Measurements from ENCODE around the gene MGAT4A. TPM values are rescaled to one million over a fixed set of nuclear protein-coding genes. Genes with fewer than 3 reads are reported as not detected.

Gene MGAT4A
- total and polyA plus RNA-seq, 2 of the 13 experiments (the other 11 are each of a cell fraction or from before 2014, with no cell fraction given), result 47.2 to 90.9 TPM

GRCh38 chr2:98702127-98702802, 28.7 kb downstream of the MGAT4A start (continued):
- TF ChIP-seq ARNT2 (CRISPR knock-in tag; IDR thresholded peaks at IDR 0.05; ENCODE audit: low read depth) (peak; percentile 32; the same call in 1 of the 2 replicates), ZNF207 (IDR thresholded peaks at IDR 0.05; ENCODE audit: borderline replicate concordance) (no peak), GATA4 (IDR thresholded peaks at IDR 0.05; ENCODE audit: borderline replicate concordance, low read depth) (no peak), HMGXB4 (CRISPR knock-in tag; IDR thresholded peaks at IDR 0.05; ENCODE audit: borderline replicate concordance in 1 of 2, low read depth in 1 of 2) (peak; percentile 64 to 66; a peak in 3 of 4 replicates), ZSCAN31 (CRISPR knock-in tag; IDR thresholded peaks at IDR 0.05; ENCODE audit: low read depth) (peak; percentile 99), ZNF562 (CRISPR knock-in tag; IDR thresholded peaks at IDR 0.05; ENCODE audit: borderline replicate concordance) (no peak), SOX6 (IDR thresholded peaks at IDR 0.05) (no peak), SOX6 (CRISPR knock-in tag; IDR thresholded peaks at IDR 0.05) (peak; percentile 66), SNRNP70 (IDR thresholded peaks at IDR 0.05; ENCODE audit: low read depth, low read length) (no peak), KAT8 (CRISPR knock-in tag; IDR thresholded peaks at IDR 0.05) (peak; percentile 51), ZBTB1 (CRISPR knock-in tag; IDR thresholded peaks at IDR 0.05; ENCODE audit: borderline replicate concordance) (0 out of 2 replicates have a peak, but pooled peaks have one; percentile 24), SMAD3 (CRISPR knock-in tag; IDR thresholded peaks at IDR 0.05) (peak; percentile 76; the same call in 1 of the 2 replicates), ETV6 (CRISPR knock-in tag; conservative IDR thresholded peaks at IDR 0.05) (no peak), KDM3A (CRISPR knock-in tag; IDR thresholded peaks at IDR 0.05; ENCODE audit: low read depth) (peak; percentile 95), FOXK2 (IDR thresholded peaks at IDR 0.05) (no peak), ZNF629 (CRISPR knock-in tag; conservative IDR thresholded peaks at IDR 0.05) (peak; percentile 68; the same call in 1 of the 2 replicates), POLR2G (IDR thresholded peaks at IDR 0.05; ENCODE audit: low read depth, low read length) (peak; percentile 68; the same call in 1 of the 2 replicates), KLF13 (CRISPR knock-in tag; IDR thresholded peaks at IDR 0.05) (peak; percentile 76), ZKSCAN5 (CRISPR knock-in tag; IDR thresholded peaks at IDR 0.05) (no peak), ZNF674 (CRISPR knock-in tag; IDR thresholded peaks at IDR 0.05; ENCODE audit: low read depth) (no peak), FOXP1 (IDR thresholded peaks at IDR 0.05) (no peak), FOXP1 (CRISPR knock-in tag; IDR thresholded peaks at IDR 0.05) (peak; percentile 64; the same call in 1 of the 2 replicates), SMARCE1 (IDR thresholded peaks at IDR 0.05; ENCODE audit: borderline replicate concordance) (no peak), MNT (IDR thresholded peaks at IDR 0.05) (peak; percentile 35), MXD4 (CRISPR knock-in tag; IDR thresholded peaks at IDR 0.05) (peak; percentile 65; the same call in 1 of the 2 replicates), ZNF124 (CRISPR knock-in tag; IDR thresholded peaks at IDR 0.05) (no peak), HIC2 (CRISPR knock-in tag; IDR thresholded peaks at IDR 0.05; ENCODE audit: low read depth) (peak; percentile 44), NR2F6 (IDR thresholded peaks at IDR 0.05) (no peak), NR2F6 (CRISPR knock-in tag; IDR thresholded peaks at IDR 0.05) (peak; percentile 66; the same call in 1 of the 2 replicates)
